Endothelial cell of umbilical vein (primary cell): ENCODE data around the gene POP7.

Experiments used
- CTCF ChIP-seq, 2 donors: IDR thresholded peaks; 1 replicate in 1 of 2; 2 replicates in 1 of 2; pipeline ENCODE4 v1.5.1; 2011; ENCODE audit warnings: low read length in 2 of 2, mild to moderate bottlenecking in 2 of 2, moderate library complexity in 2 of 2, control low read depth in 1 of 2, inconsistent platforms in 1 of 2, low read depth in 1 of 2; ENCODE audit not compliant: insufficient read depth in 1 of 2; ENCODE audit errors: extremely low read depth in 1 of 2
- EZH2 ChIP-seq: IDR thresholded peaks from 2 replicates; pipeline ENCODE4 v1.6.1; 2012; ENCODE audit warnings: borderline replicate concordance, low read depth, mild to moderate bottlenecking, moderate library complexity, low read length, inconsistent platforms; ENCODE audit not compliant: severe bottlenecking
- FOS ChIP-seq: IDR thresholded peaks from 2 replicates; pipeline ENCODE4 v1.6.1; 2011; ENCODE audit warnings: mild to moderate bottlenecking, low read length, moderate library complexity, borderline replicate concordance; ENCODE audit not compliant: insufficient read depth
- GATA2 ChIP-seq: IDR thresholded peaks from 2 replicates; pipeline ENCODE4 v1.7.0; 2011; ENCODE audit warnings: low read depth, mild to moderate bottlenecking, moderate library complexity, mixed read lengths, low read length; ENCODE audit not compliant: insufficient read length, insufficient read depth
- JUN ChIP-seq: IDR thresholded peaks from 2 replicates; pipeline ENCODE4 v1.6.1; 2011; ENCODE audit warnings: borderline replicate concordance, low read depth; ENCODE audit not compliant: insufficient read length, insufficient read depth
- MYC ChIP-seq: IDR thresholded peaks from one replicate; pipeline ENCODE4 v1.6.1; 2011; ENCODE audit warnings: mild to moderate bottlenecking, low read depth, low read length
- POLR2A ChIP-seq: IDR thresholded peaks from 2 replicates; pipeline ENCODE4 v1.6.1; 2012; ENCODE audit warnings: low read depth, mild to moderate bottlenecking, control low read depth, low read length
- POLR2AphosphoS5 ChIP-seq: IDR thresholded peaks from 2 replicates; pipeline ENCODE4 v1.6.1; 2012; ENCODE audit warnings: low read depth, mild to moderate bottlenecking, control low read depth, low read length, moderate library complexity; ENCODE audit not compliant: insufficient read depth

DNA sequence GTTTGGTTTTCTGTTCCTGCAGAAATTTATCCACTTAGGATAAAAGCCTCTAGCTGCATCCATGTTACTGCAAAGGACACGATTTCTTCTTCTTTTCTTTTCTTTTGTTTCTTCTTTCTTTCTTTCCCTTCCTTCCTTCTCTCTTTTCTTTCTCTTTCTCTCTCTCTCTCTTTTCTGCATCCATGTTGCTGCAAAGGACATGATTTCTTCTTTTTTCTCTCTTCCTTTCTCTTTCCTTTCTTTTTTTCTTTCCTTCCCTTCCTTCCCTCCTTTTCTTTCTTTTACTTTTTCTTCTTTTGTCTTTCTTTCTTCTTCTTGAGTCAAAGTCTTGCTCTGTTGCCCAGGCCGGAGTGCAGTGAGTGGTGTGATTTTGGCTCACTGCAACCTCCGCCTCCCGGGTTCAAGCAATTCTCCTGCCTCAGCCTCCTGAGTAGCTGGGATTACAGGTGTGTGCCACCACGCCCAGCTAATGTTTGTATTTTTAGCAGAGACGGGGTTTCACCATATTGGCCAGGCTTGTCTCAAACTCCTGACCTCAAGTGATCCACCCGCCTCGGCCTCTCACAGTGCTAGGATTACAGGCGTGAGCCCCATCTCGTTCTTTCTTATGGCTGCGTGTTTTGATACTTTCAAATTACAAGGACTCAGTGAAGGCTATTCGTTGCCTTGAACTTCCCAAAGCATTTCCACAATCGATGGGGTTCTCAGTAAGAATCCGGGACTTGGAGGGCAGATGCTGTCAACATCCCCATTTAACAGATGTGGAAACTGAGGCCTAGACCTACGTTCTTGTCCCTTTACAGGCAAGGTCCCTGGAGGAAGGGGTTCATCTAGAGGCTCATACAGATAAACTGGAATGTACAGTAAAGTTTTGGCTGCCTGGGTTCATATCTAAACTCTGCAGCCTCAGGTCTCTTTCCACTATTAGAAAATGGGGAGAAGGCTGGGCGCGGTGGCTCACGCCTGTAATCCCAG lies 34.3 kb upstream of the POP7 start:
- TF ChIP-seq CTCF (IDR thresholded peaks at IDR 0.05; ENCODE audit: extremely low read depth in 1 of 2, insufficient read depth in 1 of 2, low read depth in 1 of 2, low read length in 2 of 2) (no peak), EZH2 (no peak), POLR2AphosphoS5 (no peak), POLR2A (no peak), FOS (no peak), JUN (no peak), GATA2 (no peak), MYC (no peak)
